GM10266 (cell line): ENCODE data around the gene SMARCD3.
A peak's percentile ranks its signal among the peaks of the same experiment; 100 is the strongest.

Experiments
- DNase-seq: peaks from one replicate; pipeline ENCODE4 v3.0.0; 2012; ENCODE audit errors: extremely low spot score
- CTCF ChIP-seq: IDR thresholded peaks from 2 replicates; pipeline ENCODE4 v1.5.1; 2012; ENCODE audit warnings: mild to moderate bottlenecking, low read depth; ENCODE audit not compliant: control insufficient read depth, insufficient read depth; ENCODE audit errors: missing control alignments

The SMARCD3 gene

GRCh38 chr7:151244196-151244840 lies 4.2 kb downstream of the SMARCD3 start:
- peak; percentile 89 for DNase-seq

GRCh38 chr7:151243408-151244195 lies 4.9 kb downstream of the SMARCD3 start:
- no peak for TF ChIP-seq CTCF
- peak; percentile 77 for DNase-seq

More at GRCh38 chr7:151244196-151244840, 4.2 kb downstream of the SMARCD3 start:
- TF ChIP-seq CTCF, result peak; percentile 80

DNA sequence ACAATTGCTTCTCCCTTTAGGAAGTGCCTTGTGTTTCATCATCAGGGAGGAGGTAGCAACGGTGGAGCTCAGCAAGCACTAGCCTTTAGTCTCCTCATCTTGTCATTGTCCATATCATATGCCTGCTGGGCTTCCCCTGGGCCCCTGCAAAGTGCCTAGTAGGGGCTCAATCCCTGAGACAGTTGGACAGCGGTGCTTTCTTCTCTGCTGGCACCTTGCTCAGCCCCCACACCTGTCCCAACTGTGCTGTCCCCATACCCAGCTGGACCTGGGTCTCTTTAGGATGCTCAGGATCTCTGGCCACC lies 5.5 kb downstream of the SMARCD3 start:
- no peak for DNase-seq
- TF ChIP-seq CTCF, result no peak

GRCh38 chr7:151242159-151243044 lies 6.1 kb downstream of the SMARCD3 start:
- no peak for DNase-seq
- TF ChIP-seq CTCF, result no peak

DNA sequence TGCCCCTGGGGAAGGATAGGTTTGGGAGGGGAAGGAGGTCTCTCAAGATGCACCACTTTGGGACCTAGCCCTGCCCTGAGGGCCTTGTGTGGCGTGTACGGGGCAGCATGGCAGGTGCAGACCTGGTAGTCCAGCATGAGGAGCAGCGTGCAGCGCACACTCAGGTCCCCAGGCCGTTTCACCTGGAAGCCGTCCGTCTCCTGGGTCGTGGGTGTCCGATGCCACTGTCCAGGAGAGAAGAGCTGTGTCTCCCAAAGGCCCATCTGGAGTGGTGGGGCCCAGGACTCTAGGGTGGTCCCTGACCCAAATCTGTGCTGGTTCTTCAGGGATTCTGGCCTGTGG lies 6.8 kb downstream of the SMARCD3 start:
- no peak for DNase-seq
- no peak for TF ChIP-seq CTCF

GRCh38 chr7:151240942-151241754 lies 7.3 kb downstream of the SMARCD3 start:
- TF ChIP-seq CTCF, result no peak
- DNase-seq, result no peak
